HEK293T (cell line): ENCODE results near the gene NOXO1.
"Not testable (repeated sequence)": the region's sequence is repeated elsewhere in the genome, so short reads cannot be mapped to it uniquely, and the experiment has no call there.

Experiments
- CTCF ChIA-PET: fragments of 350-600 bp; formaldehyde crosslinking; extraction: SDS; loops from one replicate; lab custom pipeline; 2021; ENCODE audit warnings: antibody characterized with exemption, inconsistent platforms; lab: Yijun Ruan, JAX
- POLR2A ChIA-PET: fragments of 350-600 bp; formaldehyde crosslinking; extraction: SDS; loops from one replicate; lab custom pipeline; 2020; ENCODE audit warnings: antibody characterized with exemption, inconsistent platforms; lab: Yijun Ruan, JAX
- DNase-seq: peaks from one replicate; pipeline ENCODE4 v3.0.0; 2012; ENCODE audit warnings: mixed read lengths; ENCODE audit errors: extremely low spot score
- ARNT ChIP-seq: fragments of 450-650 bp; IDR thresholded peaks from 2 replicates; pipeline ENCODE4 v1.6.1; 2017; ENCODE audit warnings: mild to moderate bottlenecking
- BHLHE40 ChIP-seq: fragments of 450-650 bp; IDR thresholded peaks from 2 replicates; pipeline ENCODE4 v1.6.1; 2016; ENCODE audit warnings: mild to moderate bottlenecking, moderate library complexity, borderline replicate concordance
- CTBP1 ChIP-seq: fragments of 450-650 bp; IDR thresholded peaks from 2 replicates; pipeline ENCODE4 v1.6.1; 2016; ENCODE audit warnings: borderline replicate concordance
- ELF4 ChIP-seq: fragments of 450-650 bp; IDR thresholded peaks from 2 replicates; pipeline ENCODE4 v1.6.1; 2017; ENCODE audit warnings: antibody characterized with exemption
- FOXA1 ChIP-seq: fragments of 450-650 bp; IDR thresholded peaks from 2 replicates; pipeline ENCODE4 v1.6.1; 2016; ENCODE audit warnings: mild to moderate bottlenecking
- FOXK2 ChIP-seq: fragments of 450-650 bp; IDR thresholded peaks from 2 replicates; pipeline ENCODE4 v1.6.1; 2016; ENCODE audit warnings: mild to moderate bottlenecking
- FOXM1 ChIP-seq: fragments of 450-650 bp; IDR thresholded peaks from 2 replicates; pipeline ENCODE4 v1.6.1; 2017; ENCODE audit warnings: mild to moderate bottlenecking, borderline replicate concordance
- HDGF ChIP-seq: fragments of 450-650 bp; IDR thresholded peaks from 2 replicates; pipeline ENCODE4 v1.6.1; 2017; ENCODE audit warnings: antibody characterized with exemption, borderline replicate concordance
- L3MBTL2 ChIP-seq: fragments of 450-650 bp; conservative IDR thresholded peaks from 2 replicates; pipeline ENCODE4 v1.6.1; 2016; ENCODE audit warnings: mild to moderate bottlenecking
- LEF1 ChIP-seq: fragments of 450-650 bp; IDR thresholded peaks from 2 replicates; pipeline ENCODE4 v1.6.1; 2017; ENCODE audit warnings: mild to moderate bottlenecking, borderline replicate concordance
- NFRKB ChIP-seq: fragments of 450-650 bp; IDR thresholded peaks from 2 replicates; pipeline ENCODE4 v1.6.1; 2016; ENCODE audit warnings: mild to moderate bottlenecking, moderate library complexity
- SP1 ChIP-seq: fragments of 450-650 bp; IDR thresholded peaks from 2 replicates; pipeline ENCODE4 v1.6.1; 2017
- SUZ12 ChIP-seq: fragments of 450-650 bp; IDR thresholded peaks from 2 replicates; pipeline ENCODE4 v1.6.1; 2016; ENCODE audit warnings: mild to moderate bottlenecking
- TARDBP ChIP-seq: fragments of 450-650 bp; IDR thresholded peaks from 2 replicates; pipeline ENCODE4 v1.6.1; 2016
- ZNF384 ChIP-seq: fragments of 450-650 bp; IDR thresholded peaks from 2 replicates; pipeline ENCODE4 v1.6.1; 2016
- TF ChIP-seq, protein P1 (sequence below): fragments of 450-650 bp; IDR thresholded peaks from 2 replicates; pipeline ENCODE4 v1.6.1; 2016

Gene NOXO1

DNA sequence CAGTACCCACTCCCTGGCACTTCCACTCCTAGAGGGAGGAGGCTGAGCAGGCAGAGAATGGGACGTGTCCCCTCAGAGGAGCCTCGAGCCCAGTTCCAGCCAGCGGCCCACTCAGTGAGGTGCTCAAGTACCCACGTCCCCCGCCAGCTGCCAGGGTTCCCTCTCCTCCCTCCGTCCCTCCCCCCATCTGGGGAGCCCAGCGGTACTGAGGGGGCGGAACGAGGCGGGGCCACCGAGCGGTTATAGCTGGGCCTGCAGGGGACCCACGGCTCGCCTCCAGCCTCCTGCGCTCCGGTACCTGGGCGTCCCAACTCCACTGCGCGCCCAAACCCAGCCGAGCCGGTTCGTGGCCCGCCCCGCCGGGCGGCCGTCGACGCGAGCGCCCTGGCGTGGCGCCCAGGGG is 38.2 kb upstream of the NOXO1 start, which contains the start of gene NPW:
Gene NPW, plus strand, starts transcription at position 268 of the 403 bp plus-strand sequence.
- no peak for DNase-seq
- POLR2A ChIA-PET = interaction anchor here (1.4 to 1.9 kb wide), 2 partner anchors 10 to 136 kb away, joined by 3 to 5 read pairs; partner anchors contain the start of gene TRAF7
- no peak for TF ChIP-seq FOXA1
- no peak for TF ChIP-seq ELF4
- TF ChIP-seq, protein P1, sequence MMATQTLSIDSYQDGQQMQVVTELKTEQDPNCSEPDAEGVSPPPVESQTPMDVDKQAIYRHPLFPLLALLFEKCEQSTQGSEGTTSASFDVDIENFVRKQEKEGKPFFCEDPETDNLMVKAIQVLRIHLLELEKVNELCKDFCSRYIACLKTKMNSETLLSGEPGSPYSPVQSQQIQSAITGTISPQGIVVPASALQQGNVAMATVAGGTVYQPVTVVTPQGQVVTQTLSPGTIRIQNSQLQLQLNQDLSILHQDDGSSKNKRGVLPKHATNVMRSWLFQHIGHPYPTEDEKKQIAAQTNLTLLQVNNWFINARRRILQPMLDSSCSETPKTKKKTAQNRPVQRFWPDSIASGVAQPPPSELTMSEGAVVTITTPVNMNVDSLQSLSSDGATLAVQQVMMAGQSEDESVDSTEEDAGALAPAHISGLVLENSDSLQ = no peak
- no peak for TF ChIP-seq TARDBP
- TF ChIP-seq BHLHE40 = no peak
- no peak for TF ChIP-seq ZNF384
- no peak for TF ChIP-seq SUZ12
- no peak for TF ChIP-seq SP1
- no peak for TF ChIP-seq HDGF
- no peak for TF ChIP-seq ARNT
- TF ChIP-seq FOXK2 = no peak
- TF ChIP-seq NFRKB = no peak
- CTCF ChIA-PET = no interaction called here

DNA sequence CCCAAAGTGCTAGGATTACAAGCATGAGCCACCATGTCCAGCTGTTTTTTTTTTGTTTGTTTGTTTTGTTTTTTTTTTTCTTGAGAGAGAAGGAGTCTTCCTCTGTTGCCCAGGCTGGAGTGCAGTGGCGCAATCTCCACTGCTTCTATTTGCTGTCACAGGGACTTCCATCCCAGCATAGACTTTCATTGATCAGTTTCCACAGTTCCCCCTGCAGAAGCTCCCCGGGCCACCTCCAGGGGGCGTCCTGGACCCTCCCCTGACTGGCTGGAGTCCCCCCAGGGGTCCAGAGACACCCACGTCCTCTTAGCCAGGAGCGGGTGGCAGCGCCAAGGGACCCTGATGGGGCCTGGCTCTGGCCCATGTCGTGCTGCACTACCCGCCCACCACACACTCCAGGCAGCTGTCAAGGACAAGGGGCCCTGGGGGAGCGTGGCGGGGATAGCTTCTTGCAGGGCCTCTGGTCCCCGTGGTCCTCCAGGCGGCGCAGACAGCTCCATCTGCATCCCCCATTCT is 35.2 kb upstream of the NOXO1 start:
- ChIA-PET POLR2A (interaction anchor here (0.6 to 1.4 kb wide), 5 partner anchors 8 to 139 kb away, joined by 3 to 9 read pairs (median 3); partner anchors contain the start of genes RPS2 and TRAF7), CTCF (interaction anchor here (0.6 to 1.3 kb wide), 10 partner anchors 12 to 134 kb away, joined by 3 to 8 read pairs (median 3); partner anchors contain the start of genes NTHL1 and TSC2)

DNA sequence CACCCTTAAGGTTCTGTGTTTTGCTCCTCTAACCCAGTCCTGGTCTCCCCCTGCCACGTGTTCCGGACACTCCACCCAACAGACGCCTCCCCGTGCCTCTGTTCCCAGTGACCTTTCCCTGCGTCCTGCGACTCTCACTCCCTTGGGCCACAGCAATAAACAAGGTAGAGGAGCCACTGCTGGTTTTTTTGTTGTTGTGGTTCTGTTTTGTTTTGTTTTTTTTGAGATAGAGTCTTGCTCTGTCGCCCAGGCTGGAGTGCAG is 34.6 kb upstream of the NOXO1 start:
- ChIA-PET POLR2A (interaction anchor here (0.6 to 1.4 kb wide), 8 partner anchors 8 to 139 kb away, joined by 3 to 9 read pairs (median 4); partner anchors contain the start of genes RPS2 and TRAF7), CTCF (interaction anchor here (0.6 to 1.3 kb wide), 8 partner anchors 12 to 135 kb away, joined by 3 to 8 read pairs (median 4); partner anchors contain the start of genes NTHL1 and TSC2)
- TF ChIP-seq ELF4 (no peak), SP1 (no peak), L3MBTL2 (no peak), ARNT (no peak), FOXM1 (no peak), LEF1 (no peak), CTBP1 (no peak), NFRKB (no peak), HDGF (no peak), ZNF384 (no peak), BHLHE40 (no peak), SUZ12 (no peak)
- TF ChIP-seq, protein P1 = no peak
- no peak for DNase-seq

More for the DNA sequence above, 35.2 kb upstream of the NOXO1 start:
- DNase-seq = no peak
- TF ChIP-seq FOXA1 (no peak), L3MBTL2 (no peak), TARDBP (no peak), FOXM1 (no peak), BHLHE40 (no peak), LEF1 (no peak), ZNF384 (no peak), SP1 (no peak), ARNT (no peak), HDGF (no peak), FOXK2 (no peak), ELF4 (no peak), NFRKB (no peak), CTBP1 (no peak), SUZ12 (no peak)
- TF ChIP-seq, protein P1 = no peak

DNA sequence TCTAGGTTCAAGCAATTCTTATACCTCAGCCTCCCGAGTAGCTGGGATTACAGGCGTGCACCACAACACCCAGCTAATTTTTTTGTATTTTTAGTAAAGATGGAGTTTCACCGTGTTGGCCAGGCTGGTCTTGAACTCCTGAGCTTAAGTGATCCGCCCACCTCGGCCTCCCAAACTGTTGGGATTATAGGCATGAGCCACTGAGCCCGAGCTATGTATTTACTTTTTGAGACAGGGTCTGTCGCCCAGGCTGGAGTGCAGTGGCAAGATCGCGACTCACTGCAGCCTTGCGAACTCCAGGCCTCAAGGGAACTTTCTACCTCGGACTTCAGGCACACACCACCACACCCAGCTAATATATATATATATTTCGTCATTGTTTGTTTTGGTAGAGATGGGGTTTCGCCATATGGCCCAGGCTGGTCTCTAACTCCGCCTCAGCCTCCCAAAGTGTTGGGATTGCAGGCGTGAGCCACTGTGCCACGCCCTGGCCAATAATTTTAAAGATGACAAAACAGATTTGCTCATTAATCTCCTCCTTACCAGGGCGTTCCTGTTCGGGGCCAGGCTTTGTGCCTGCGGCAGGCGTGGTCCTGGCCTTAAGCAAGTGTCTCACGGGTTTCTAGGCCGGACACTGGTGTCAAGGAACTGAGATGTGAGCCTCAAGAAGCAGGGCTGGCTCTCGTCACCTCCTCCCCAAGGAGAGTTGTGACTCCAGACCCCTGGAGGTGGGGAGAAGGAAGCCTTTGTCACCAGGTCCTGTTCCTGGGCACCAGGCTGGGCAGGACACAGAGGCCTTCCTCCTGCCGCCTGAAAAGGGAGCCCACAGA is 34.1 kb upstream of the NOXO1 start:
- ChIA-PET CTCF (no interaction called here), POLR2A (interaction anchor here (0.8 to 1.8 kb wide), 6 partner anchors 10 to 140 kb away, joined by 3 to 7 read pairs (median 5); partner anchors contain the start of genes RPS2 and TRAF7)
- TF ChIP-seq HDGF = 0 out of 2 replicates have a peak, but pooled peaks have one; percentile 64
- TF ChIP-seq FOXA1 = no peak
- no peak for TF ChIP-seq L3MBTL2
- DNase-seq = no peak

DNA sequence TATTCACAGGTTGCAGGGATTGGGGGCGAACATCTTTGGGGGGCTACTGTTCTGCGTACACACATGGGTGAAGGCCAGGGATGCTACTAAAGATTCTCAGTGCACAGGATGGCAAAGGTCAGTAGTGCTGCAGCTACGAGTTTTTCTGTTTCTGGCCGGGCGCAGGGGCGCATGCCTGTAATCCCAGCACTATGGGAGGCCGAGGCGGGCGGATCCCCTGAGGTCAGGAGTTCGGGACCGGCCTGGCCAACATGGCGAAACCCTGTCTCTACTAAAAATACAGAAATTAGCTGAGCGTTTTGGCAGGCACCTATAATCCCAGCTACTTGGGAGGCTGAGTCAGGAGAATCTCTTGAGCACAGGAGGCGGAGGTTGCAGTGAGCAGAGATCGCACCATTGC is 32.3 kb upstream of the NOXO1 start:
- TF ChIP-seq FOXA1 (no peak), FOXK2 (no peak), SP1 (no peak), NFRKB (no peak), TARDBP (no peak), CTBP1 (no peak), ZNF384 (no peak), LEF1 (no peak), FOXM1 (no peak), SUZ12 (no peak), BHLHE40 (no peak), L3MBTL2 (no peak), ARNT (no peak), HDGF (no peak), ELF4 (no peak)
- TF ChIP-seq, protein P1 = no peak

DNA sequence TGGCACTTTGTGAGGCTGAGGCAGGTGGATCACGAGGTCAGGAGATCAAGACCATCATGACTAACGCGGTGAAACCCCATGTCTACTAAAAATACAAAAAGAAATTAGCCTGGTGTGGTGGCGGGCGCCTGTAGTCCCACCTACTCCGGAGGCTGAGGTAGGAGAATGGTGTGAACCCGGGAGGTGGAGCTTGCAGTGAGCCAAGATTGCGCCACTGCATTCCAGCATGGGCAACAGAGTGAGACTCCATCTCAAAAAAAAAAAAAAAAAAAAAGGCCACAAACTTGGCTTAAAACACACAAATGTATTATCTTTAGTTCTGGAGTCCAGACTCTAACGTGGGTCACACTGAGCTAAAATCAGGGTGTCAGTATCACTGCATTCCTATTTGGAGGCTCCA is 30.5 kb upstream of the NOXO1 start:
- DNase-seq, CTCF ChIA-PET: not testable (repeated sequence)
- POLR2A ChIA-PET = interaction anchor here (1.0 to 1.6 kb wide), 2 partner anchors 142 to 144 kb away, joined by 3 read pairs; partner anchors contain the start of gene TRAF7

More for the DNA sequence above, 32.3 kb upstream of the NOXO1 start:
- DNase-seq = no peak
- ChIA-PET CTCF (no interaction called here), POLR2A (interaction anchor here (1.2 to 1.6 kb wide), 2 partner anchors 140 to 142 kb away, joined by 3 to 4 read pairs; partner anchors contain the start of gene TRAF7)
